Measurements from ENCODE around the gene CCDC74A.
"Not testable (repeated sequence)": the region's sequence is repeated elsewhere in the genome, so short reads cannot be mapped to it uniquely, and the experiment has no call there.

The CCDC74A gene

DNA sequence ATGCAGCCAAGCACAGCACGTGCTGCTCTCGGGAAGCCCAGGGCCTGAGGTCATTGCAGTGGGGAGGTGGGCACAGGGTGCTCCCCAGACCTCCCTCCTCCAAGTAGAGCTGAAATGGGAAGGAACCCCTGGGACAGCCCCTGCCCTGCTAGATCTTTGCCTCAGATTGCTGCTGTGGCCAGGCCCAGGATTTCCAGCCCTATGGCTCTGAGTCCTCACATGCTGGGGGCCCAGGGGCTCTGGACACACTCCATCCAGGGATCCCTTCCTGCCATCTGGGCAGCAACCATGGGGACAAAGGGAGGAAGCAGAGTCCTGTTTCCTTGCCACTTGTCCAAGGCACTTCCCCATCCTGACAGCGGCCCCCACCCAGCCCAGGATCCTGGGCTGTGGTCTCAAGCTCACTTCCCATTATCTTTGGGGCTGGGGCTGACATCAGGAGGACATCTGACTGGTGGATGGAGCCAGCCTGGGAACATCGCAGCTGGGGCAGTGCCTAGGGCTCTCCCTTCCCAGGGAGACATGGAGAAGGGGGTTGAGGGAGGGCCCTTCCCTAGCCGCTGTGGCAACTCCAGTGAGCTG is 2.3 kb downstream of the CCDC74A start:
- DNase-seq (ENCODE audit: low read depth): not testable (repeated sequence)

DNA sequence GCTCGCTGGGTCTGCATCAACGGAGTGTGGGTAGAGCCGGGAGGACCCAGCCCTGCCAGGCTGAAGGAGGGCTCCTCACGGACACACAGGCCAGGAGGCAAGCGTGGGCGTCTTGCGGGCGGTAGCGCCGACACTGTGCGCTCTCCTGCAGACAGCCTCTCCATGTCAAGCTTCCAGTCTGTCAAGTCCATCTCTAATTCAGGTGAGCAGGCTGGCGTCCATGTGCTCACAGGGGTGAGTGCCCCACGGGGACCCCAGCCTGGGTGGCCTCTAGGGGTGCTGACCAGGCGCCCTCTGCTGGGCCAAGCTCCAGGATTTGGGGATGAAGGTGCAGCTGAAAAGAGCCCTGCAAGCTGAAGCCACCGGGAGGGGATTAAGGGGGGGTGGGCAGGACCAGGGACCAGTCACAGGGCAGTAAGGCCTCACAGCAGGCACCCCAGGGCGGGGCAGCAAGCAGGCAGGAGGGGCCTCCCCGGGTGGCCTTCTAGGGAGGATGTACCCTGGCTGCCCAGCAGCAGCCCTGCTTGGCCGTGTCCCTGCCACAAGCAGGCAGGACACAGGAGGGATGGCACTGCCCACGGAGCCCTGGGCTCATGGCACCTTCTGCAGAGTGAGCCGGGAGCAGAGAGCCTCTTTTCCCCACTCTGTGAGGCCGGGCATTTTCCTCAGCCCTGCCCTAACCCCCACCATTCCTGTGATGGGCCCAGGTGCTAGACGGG is 3.1 kb downstream of the CCDC74A start:
- DNase-seq (ENCODE audit: low read depth): not testable (repeated sequence)

DNA sequence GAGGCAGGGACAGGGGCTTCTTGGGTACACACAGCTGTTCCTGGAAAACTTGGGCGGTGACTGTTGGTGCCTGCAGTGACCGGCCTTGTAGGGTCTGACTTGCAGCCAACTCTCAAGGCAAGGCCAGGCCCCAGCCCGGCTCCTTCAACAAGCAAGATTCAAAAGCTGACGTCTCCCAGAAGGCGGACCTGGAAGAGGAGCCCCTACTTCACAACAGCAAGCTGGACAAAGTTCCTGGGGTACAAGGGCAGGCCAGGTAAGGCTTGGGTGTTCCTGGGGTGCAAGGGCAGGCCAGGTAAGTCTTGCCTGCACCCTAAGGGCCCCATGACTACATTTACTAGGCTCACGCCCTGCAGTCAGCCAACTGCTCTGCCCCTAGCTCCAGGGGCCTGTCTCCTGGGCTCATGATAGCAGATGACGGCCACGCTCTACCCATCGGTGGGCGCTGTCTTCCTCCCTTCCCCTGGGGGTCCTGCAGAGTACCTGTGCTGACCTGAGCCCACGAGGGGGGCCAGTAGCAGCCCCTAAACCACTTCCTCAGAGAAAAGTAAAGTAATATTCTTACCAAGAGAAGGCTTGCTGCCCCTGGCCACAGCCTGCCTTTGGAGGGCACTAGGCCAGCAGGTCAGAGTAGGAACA is 4.0 kb downstream of the CCDC74A start:
- DNase-seq (ENCODE audit: low read depth): not testable (repeated sequence)

DNA sequence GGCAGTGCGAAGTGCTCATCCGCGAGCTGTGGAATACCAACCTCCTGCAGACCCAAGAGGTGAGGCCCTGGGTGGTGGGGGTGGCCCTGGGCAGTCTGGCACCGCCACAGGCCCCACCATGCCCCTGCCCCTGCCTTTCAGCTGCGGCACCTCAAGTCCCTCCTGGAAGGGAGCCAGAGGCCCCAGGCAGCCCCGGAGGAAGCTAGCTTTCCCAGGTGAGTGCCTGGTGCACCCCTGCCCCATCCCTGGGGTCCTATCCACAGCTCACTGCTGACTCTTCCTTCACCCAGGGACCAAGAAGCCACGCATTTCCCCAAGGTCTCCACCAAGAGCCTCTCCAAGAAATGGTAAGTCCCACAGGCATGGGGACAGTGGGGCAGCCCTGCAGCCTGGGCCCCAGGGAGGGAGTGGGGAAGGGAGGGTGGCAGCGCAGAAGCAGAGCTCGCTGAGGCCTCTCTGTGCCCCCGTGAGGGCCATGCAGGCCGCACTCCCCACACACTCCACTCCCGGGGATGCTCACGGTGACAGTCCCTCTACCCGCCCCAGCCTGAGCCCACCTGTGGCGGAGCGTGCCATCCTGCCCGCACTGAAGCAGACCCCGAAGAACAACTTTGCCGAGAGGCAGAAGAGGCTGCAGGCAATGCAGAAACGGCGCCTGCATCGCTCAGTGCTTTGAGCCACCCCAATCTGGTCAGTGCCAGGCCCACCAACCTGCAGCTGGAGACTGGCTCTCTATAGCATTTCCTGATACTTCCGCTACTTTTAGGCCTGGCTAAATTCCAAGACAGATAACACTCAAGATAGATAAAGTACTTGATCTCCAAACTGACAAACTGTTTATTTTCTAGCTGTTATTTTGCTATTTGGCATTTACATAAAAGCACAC is 5.3 kb downstream of the CCDC74A start:
- DNase-seq (ENCODE audit: low read depth): not testable (repeated sequence)

DNA sequence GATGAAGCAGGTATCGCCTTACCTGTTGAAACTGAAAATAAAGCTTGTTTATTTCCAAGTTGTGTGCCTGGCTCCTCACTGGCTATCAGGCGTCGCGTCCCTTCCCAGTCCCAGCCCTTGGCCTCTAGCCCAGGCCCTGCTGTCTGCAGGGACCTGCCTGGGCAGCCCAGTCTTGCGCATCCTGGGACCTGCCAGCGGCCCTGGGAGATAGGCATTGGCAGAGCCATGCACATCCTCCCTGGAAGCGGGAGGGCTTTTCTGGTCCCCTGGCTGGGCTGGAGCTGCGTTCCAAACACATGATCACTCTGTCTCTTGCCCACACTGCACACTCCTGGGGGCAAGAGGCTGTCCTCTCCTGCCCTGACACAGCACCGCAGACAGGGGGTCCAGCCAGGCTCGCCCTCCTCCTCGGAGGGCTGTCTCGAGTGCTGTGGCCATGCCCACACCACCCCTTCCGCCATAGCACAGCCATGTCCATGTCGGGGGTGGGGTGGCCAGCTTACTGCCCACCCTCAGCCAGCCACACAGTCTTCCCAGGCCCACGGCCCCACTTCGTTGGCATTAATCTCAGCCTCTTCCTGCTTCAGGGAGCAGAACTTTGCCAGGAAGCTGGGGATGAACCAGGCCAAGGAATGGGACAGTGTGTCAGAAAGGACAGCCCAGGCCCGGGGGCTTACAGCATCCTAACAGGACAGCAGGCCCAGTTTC is 6.1 kb downstream of the CCDC74A start:
- not testable (repeated sequence) for DNase-seq (ENCODE audit: low read depth)

DNA sequence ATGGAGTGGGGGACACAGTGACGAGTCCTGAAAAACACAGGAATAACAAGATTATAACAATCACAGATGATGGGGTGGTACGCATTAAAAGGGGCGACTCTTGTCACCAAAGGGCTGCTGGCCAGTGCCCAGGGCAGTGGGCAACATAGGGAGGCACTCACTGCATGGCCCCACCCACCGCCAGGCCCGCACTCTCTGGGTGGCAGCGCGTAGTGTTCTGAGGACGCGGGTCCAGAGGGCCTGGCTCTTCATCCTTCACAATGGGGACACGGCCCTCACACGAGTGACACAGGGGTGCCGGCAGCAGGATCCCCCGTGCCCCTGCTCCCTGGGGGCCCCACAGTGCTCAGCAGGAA is 6.6 kb downstream of the CCDC74A start:
- not testable (repeated sequence) for DNase-seq (ENCODE audit: low read depth)

DNA sequence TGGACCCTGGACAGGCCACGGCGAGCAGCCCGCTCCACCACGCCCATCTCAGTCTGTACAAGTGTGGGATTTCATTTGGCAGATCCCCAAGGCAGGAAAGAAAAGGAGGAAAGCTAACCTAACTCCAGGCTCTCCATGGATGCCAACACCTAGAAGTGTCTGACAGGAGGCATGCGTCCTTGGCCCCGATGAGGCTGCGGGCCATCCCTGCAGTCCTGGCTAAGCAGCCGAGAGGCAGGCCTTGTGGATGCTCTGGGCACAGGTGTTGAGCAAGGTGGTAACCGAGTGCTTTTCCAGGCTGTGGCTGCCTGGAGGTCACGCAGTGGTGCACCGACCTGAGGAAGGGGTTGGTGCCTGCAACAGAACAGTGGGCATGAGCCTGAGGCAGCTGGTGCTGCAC is 7.3 kb downstream of the CCDC74A start:
- not testable (repeated sequence) for DNase-seq (ENCODE audit: low read depth)

DNA sequence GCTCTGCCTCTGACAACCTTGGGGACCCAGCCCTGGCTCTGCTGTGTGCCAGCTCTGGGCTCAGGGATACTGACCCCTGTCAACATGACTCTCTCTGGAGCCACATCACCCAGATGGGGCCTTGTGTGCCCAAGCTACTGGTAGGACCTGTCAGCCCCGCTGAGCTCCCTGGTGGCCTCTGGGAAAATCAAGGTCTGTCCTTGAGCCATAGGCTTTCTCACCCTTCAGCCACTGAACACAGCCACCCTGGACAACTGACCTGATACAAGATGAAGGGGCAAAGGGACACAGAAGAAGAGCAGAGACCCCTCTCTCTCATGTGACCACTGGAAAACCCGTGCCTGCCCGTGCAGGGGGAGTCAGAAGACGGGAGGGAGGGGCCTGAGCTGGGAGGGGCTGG is 7.8 kb downstream of the CCDC74A start:
- no peak for DNase-seq (ENCODE audit: low read depth)

DNA sequence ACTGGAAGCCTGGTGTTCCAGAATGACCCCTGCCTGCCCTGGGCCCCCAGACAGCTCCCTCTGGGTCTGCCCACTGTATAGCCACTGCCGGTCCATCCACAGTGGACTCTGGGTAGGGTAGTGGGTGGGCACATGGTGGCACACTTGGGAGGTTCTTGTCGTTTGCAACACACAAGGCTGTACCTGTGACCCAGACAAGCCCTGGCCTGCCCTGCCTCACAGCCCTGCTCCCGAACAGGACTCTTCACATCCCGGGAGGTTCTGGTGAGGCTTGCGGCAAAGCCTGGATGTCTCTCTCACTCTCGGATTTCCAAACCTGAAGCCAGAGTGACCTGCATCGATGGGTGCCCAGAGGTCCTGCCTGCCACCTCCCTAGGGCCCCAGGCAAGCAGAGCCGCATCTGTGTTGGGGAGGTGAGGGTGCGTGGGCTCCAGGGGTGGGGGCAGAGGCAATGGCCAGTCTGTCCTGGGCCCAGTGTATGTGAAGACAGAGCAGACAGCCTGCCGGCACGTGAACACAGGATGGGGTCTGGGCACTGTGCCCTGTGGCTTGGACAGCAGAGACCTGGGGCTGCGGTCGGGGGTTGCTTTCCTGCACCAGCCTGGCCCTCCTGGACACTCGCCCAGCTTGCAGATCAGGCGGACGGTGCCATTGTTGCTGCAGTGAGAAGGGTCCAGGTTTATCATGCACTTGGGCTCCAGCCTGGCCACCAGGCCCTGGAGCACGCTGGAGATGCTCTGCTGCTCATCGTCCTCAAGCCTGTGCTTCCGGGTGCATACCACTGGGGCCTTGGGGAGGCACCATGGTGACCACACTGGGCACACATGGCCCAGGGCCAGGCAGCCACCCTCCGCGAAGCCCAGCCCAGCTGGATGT is 8.5 kb downstream of the CCDC74A start:
- DNase-seq (ENCODE audit: low read depth): not testable (repeated sequence)

DNA sequence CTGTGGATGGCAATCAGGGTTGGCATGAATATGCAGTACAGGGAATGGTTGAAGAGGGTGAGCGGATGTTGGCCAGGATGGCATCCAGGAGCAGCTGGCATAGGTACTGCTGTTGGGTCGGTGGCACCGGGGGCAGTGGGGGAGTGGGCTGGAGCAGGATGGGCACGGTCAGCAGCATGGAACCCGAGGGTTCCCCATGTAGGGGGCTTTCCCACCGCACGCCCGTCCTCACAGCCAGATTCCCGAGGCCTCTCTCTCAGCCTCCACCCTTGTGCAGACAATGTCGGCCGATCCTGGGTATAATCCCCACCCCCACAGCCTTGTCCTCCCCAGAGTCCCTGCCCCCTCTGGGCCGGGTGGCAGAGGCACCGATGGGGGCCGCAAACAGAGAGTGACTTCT is 9.2 kb downstream of the CCDC74A start:
- DNase-seq (ENCODE audit: low read depth): not testable (repeated sequence)

DNA sequence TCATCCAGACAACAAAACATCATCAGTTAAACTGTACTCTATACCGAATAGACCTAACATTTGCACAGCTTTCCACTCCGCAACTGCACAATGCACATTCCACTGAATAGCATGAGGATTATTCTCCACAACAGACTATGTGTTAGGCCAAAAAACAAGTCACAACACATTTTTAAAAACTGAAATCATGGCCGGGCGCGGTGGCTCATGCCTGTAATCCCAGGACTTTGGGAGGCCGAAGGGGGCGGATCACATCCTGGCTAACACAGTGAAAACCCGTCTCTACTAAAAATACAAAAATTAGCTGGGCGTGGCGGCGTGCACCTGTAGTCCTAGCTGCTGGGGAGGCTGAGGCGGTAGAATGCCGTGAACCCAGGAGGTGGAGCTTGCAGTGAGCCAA is 11.2 kb downstream of the CCDC74A start:
- not testable (repeated sequence) for DNase-seq (ENCODE audit: low read depth)

DNA sequence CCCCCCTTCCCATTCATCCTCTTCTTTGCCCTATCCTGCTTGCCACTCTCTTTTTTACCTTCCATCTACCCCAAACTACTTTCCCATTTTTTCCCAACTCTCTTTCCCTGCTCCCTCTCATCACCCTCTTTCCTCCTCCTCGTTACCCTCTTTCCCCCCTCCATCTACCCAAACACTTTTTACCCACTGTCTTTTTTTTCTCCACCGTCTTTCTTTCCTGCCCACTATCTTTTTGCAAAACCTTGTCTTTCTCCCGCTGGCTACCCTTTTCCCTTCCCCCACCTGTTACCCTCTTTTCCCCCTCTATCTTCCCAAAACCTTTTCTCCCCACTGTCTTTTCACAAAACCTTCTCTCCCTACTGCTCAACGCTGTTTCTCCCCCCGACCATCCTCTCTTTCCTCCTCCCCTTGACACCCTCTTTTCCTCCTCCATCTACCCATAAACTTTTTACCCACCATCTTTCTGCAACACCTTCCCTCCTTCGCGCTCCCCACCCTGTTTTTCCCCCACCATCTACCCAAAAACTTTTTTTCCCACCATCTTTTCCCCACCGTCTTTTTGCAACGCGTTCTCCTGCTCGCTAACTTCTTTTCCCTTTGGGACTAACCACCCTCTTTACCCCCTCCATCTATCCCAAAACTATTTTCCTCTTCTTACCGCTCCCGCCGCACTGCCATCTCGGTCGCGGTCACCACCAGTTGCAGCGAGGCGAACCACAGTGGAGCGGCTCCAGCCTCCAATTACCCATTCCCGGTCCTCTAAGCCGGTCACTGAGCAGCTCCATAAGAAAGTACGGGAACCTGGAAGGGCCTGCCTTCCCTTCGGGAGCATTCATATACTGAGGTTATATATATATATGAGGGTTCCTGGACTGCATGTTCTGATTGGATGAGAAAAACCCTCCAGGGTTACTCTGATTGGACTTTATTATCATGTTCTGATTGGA is 15.0 kb downstream of the CCDC74A start:
- no peak for DNase-seq (ENCODE audit: low read depth)

DNA sequence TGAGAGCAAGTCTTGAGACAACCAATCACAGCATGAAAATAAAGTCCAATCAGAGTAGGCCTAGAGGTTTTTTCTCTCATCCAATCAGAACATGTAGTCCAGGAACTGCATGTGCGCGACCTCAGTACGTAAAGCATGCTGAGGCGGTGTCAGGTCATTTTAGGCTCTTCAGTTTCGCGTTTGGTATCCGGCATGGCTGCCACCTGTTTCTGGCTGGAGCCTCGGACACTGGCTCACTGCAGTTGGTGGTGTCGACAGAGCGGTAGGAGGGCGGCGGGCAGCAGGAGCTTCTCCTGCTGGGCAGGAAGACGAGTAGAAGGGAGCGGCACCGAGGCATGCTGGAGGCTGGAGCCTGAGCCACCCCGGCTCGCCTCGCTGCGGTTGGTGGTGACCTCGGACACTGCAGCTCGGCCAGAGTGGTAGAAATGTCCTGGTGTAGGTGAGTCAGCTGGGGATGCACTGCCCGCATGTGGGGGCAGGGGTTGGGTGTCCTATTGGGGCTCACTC is 15.8 kb downstream of the CCDC74A start:
- DNase-seq (ENCODE audit: low read depth): no peak

DNA sequence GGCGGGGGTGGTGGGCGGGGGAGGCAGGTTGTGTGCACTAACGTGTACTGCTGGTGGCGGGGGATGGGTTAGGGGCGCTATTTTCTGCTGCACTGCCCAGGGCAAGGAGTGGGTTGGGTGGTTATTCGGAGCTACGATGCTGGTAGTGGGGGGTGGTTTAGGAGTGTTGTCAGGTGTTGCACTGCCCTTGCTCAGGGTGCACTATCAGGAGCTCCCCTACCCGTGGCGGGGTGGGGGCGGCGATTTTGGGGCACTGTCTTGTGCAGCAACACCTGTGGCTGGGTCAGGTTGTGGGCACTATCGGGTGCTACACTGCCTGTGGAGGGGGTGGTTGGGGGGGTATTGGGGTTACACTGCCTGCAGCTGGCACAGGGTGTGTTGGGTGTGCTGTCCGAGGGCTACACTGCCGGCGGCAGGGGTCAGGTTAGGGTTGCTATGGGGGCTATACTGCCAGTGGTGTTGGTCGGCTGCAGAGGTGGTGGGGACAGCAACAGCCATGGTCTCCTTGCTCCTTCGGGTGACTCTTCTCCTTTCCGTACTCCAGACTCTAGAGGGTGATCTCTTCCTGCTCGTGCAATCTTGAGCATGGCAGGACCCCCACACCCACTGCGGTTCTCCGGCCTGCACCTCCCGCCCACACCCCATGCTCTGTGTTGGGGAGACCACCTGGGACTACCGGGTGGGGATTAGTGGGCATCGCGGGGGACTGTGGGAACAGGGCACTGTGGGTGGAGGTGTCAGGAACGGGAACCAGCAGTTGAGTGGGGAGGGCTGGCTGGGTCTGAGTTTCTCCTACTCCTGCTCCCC is 16.5 kb downstream of the CCDC74A start:
- DNase-seq (ENCODE audit: low read depth): not testable (repeated sequence)

DNA sequence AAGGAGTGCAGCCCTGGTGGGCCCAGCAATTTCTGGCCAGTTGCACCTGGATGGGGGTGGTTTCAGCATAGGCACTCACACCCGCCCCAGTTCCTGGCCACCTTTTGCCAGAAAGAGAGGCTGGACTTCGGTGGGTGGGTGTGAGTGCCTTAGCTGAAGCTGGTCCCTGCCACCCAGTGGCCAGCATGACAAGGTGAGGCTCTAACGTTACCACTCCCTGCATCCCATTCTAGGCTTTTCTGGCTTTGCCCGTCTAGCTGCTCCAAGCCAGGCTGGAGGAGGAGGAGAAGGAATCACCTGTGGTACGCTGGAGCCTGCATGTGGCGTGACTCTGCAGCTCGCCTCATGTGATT is 17.1 kb downstream of the CCDC74A start:
- not testable (repeated sequence) for DNase-seq (ENCODE audit: low read depth)

DNA sequence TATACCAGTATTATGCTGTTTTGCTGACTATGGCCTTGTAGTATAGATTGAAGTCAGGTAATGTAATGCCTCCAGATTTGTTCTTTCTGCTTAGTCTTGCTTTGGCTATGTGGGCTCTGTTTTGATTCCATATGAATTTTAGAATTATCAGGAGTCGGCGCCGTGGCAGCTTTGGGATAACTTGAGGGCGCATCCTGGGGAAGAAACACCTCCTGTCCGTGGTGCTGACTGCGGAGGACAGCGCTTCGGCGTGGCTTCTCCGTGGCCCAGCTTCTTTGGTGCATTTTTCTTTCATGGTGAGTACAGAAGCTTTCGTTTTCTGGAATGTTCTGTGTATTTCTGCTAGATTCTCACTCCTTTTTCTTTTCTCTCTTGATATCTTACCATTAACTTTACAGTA is 25.2 kb downstream of the CCDC74A start:
- no peak for DNase-seq (ENCODE audit: low read depth)

DNA sequence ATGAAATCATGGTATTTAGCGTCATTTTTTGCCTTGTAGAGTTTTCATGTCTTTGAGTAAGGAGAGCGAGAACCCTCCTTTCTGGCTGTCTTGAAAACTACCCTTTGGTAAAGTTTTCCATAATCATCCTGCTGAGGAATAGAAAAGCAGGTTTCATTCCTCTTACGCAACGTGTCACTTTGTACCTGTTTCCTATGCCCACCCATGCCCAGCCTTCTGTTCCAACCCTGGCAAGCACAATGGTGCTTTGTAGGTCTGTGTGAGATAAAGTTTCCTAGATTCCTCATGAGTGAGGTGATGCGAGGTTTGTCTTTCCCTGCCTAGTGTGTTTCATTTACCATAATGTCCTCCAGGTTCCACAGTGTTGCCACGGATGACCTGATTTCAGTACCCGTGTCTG is 29.3 kb downstream of the CCDC74A start:
- DNase-seq (ENCODE audit: low read depth): no peak

DNA sequence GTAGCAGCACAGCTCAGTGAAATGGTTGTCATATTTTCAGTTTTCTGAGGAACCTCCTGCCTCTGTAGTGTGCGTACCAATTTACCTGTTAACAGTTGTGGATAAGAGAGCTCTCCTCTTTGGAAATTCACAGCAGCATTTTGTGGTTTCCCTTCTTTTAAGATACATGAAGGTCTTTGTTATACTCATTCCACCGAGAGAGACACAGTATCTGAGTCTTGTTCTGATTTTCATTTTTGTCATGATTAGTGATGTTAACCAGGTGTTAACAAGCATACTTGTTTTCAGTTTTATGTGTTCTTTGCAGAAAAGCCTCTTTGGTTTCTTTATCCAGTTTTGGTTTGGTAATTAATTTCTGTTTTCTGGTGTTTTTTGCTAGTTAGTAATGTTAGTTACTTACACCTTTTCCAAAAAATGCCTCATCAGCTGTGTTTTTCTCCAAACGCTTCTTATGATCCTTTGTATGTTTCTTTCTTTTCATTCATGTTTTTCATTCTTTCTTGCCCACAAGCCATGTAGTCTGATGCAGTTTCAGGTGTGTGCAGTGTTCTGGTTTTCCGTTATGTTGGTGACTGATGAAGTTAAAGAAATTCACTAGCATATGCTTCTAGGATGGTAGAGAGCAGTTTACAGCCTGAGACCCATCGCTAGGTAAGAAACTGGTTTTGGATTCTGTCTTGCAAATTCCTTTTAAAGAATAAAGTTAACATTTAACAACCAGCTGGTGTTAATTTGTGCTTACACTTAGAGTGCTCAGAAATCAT is 30.1 kb downstream of the CCDC74A start:
- no peak for DNase-seq (ENCODE audit: low read depth)

Data from activated T-cell treated with anti-CD3 and anti-CD28 coated beads for 48 hours (primary cell).